GM19239 (cell line): ENCODE measurements around the gene PRIM1.
"Not testable (repeated sequence)": the region's sequence is repeated elsewhere in the genome, so short reads cannot be mapped to it uniquely, and the experiment has no call there.

Experiments used
- DNase-seq: peaks from one replicate; pipeline ENCODE4 v3.0.0; 2011; ENCODE audit warnings: low spot score; ENCODE audit not compliant: insufficient read length
- FAIRE-seq: peaks from 2 replicates; lab custom pipeline; 2011; peaks lifted over from hg19 to GRCh38; lab: Jason Lieb, UNC

PRIM1 gene

DNA sequence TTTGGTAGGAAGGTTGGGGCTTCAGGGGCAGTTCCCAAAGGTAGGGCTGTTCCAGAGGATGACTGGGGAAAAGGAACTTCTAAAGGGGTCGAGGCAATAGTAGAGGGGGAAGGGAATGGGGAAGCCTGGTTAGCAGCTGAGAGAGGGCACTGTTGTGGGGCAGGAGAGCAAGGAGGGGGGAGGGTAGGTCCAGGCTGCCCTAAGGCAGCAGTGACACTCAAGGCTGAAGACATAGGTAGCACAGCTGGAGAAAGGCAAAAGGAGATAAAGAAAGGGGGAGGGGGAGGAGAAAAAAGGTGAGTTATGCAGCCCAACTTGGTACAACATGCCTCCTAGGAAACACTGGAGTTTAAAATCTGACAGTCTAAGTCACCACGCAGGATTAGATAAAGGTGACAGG lies 30.9 kb downstream of the PRIM1 start:
- FAIRE-seq, result no peak
- no peak for DNase-seq

DNA sequence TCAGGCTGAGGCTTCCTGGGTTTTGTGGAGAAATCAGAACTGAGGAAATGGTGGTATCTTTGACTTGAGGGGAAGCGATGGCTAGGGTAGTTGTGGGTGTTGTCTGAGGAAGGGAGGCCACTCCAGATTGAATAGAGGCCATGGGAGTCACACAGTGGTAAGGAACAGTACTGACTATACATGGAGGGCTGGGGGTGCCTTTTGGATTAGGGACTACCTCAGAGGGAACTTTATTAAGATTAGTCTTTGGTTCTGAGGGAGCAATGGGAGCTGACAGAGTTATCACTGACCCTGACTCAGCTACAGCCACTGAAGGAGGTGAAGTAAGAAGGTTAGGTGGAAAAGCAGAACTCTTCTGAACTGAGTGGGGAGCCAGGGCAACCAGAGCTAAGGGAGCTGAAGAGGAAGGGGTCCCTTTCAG lies 31.4 kb downstream of the PRIM1 start:
- no peak for DNase-seq
- no peak for FAIRE-seq

DNA sequence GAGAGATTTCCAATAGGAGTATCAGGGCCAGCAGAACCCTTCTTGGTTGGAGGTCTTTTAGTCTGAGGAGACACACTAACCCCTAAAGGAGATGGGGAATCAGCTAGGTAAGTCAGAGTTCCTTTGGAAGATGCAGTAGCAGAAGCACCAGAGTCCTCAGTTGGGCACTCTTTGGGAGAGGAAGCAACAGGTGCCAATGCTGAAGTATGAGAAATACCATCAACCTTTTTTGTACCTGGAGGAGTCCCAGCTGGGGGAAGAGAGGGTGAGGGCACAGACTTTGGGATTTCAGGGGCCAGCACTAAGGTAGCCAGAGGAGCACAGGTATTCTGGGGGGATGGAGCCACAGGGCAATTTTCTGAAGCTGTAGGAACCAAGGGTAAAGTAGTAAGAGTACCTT lies 33.1 kb downstream of the PRIM1 start:
- DNase-seq, result no peak
- FAIRE-seq, result no peak

DNA sequence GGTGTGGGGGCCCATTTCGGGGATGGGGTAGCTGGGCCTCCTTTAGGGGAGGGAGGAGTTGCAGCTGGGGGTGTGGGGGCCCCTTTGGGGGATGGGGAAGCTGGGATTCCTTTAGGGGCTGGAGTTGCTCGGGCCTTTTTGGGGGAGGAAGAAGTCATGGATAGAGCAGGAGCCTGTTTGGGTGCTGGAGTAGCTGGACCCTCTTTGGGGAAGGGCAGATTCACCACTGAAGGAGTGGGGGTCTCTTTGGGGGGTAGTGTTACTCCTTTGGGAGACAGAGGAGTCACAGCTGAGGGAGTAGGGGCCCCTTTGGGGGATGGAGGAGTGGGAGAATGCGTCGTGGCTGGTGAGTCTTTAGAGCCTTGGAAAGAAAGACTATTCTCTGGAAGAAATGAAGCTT lies 33.5 kb downstream of the PRIM1 start:
- DNase-seq, result no peak
- no peak for FAIRE-seq

DNA sequence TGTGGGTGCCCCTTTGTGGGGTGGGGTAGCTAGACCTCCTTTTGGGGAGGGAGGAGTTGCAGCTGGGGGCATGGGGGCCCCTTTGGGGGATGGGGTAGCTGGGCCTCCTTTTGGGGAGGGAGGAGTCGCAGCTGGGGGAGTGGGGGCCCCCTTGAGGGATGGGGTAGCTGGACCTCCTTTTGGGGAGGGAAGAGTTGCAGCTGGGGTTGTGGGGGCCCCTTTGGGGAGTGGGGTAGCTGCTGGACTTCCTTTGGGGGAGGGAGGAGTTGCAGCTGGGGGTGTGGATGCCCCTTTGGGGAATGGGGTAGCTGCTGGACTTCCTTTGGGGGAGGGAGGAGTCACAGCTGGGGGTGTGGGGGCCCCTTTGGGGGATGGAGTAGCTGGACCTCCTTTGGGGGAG lies 34.0 kb downstream of the PRIM1 start:
- FAIRE-seq, result no peak
- DNase-seq, result no peak

DNA sequence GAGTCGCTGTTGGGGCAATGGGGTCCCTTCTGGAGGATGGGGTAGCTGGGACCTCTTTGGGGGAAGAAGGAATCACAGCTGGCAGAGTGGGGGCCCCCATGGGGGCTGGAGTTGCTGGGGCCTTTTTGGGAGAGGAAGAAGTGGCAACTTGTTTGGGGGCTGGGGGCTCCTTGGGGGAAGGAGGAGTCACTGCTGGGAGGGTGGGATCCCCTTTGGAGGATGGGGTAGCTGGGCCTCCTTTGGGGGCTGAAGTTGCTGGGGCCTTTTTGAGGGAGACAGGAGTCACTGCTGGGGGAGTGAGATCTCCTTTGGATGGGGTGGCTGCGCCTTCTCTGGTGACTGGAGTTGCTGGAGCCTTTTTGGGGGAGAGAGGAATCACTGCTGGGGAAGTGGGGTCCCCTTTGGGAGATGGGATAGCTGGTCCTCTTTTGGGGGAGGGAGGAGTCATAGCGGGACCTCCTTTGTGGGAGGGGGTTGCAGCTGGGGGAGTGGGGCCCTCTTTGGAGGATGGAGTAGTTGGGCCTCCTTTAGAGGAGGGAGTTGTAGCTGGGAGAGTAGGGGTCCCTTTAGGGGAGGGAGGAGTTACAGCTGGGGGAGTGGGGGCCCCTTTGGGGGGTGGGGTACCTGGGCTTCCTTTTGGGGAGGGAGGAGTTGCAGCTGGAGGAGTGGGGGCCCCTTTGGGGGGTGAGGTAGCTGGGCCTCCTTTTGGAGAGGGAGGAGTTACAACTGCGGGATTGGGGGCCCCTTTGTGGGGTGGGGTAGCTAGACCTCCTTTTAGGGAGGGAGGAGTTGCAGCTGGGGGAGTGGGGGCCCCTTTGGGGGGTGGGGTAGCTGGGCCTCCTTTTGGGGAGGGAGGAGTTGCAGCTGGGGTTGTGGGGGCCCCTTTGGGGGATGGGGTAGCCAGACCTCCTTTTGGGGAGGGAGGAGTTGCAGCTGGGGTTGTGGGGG lies 34.9 kb downstream of the PRIM1 start:
- FAIRE-seq, result no peak
- DNase-seq, result no peak

DNA sequence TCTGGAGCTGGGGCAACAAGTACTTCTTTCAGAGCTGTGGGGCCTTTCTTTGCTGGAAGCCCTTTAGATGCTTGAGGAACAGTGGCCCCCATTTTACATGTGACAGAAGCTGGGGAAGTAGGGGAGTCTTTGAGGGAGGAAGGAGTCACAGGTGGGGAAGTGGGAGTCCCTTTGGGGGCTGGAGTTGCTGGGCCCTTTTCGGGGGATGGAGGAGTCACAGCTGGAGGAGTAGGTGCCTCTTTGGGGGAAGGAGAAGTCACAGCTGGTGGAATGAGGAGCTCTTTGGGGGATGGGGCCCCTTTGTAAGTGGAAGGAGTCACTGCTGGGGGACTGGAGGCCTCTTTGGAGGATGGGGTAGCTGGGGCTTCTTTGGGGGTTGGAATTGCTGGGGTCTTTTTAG lies 35.7 kb downstream of the PRIM1 start:
- DNase-seq, result no peak
- FAIRE-seq, result no peak

DNA sequence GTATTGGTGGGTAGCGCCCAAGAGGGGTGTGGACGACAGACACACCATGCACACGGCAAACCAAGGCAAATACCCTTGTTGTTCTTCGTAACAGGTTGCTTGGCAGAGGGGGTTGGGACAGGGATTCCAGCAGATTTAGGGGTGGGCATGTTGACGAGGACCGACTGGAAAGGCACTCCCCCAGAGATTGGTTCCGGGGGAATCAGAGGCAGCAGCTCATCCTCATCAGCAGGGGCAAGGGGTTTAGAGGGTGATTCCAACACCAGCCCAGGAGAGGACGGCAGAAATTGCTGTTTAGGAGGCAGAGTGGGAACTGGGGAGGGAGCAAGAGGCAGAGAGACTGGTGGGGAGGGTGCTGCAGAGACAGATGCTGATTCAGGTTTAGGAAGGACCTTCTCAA lies 36.3 kb downstream of the PRIM1 start:
- DNase-seq (no peak), FAIRE-seq (no peak)

DNA sequence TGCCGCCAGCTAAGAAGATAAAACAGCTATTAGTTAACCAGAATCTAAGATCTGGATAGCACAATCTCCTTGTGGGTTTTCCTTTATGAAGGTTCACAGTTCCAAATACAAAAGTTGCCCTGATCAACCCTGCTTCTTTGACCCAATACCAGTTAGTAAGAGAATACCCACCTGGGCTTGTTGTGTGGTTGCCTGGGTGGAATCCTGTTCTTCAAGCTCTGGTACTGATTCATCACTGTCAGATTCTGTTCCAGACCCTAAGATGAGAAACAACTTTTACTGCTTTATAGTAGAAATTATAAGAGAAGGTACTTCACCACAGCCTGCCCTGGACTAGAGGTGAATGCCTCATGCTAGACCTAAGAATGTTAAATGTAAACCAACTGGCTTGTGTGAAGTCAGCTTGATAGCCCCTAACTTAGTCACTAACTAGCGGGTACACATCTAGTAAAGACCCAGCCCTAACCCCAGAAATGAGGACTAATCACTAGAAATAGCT lies 37.6 kb downstream of the PRIM1 start:
- FAIRE-seq (no peak), DNase-seq (no peak)

DNA sequence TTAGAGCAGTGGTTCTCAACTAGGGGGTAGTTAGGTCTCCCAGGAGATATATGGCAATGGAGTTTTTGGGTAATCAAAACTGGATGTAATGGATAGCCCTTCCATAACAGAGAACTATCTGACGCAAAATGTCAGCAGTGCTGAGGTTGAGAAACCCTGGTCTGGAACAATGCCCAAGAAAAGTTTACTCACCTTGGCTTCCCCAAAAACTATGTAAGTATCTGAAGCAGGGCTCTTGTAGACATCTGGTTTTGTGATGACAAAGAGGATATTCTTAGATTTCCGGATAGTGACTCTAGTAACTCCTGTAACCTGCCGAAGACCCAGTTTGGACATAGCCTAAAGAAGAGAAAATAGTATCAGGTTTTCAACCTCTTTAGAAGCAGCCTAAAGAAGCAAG lies 38.8 kb downstream of the PRIM1 start:
- FAIRE-seq (no peak), DNase-seq (no peak)

DNA sequence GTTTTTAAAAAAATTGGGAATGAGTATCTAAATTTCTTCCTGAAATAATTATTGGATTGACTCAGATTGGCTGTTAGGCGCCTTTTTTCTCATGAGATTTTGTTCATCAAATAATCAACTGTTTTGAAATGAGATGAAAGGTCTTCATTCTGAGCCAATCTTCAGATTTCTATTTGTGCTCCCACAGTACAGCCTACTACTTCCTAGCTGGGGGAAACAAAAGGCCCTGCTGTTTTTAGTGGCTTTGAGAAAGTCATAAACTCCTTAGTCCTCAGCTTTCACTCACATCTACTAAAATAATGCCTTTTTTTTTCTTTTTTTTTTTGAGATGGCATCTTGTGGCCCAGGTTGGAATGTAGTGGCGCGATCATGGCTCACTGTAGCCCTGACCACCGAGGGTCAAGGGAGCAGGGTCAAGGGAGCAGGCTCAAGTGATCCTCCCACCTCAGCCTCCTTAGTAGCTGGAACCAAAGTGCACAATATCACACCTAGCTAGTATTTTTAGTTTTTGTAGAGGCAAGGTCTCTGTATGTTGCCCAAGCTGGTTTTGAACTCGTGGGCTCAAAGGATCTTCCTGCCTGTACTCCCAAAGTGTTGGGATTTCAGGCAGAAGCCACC lies 42.3 kb downstream of the PRIM1 start:
- FAIRE-seq (no peak), DNase-seq (no peak)

DNA sequence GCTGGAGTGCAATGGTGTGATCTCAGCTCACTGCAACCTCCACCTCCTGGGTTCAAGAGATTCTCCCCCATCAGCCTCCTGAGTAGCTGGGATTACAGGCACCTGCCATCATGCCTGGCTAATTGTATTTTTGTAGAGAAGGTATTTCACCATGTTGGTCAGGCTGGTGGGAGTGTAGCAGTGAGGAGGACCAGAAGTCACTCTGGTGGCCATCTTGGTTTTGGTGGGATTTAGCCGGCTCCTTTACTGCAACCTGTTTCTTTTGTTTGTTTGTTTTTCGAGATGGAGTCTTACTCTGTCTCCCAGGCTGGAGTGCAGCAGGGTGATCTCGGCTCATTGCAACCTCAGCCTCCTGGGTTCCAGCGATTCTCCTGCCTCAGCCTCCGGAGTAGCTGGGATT lies 47.6 kb downstream of the PRIM1 start:
- not testable (repeated sequence) for FAIRE-seq, DNase-seq

DNA sequence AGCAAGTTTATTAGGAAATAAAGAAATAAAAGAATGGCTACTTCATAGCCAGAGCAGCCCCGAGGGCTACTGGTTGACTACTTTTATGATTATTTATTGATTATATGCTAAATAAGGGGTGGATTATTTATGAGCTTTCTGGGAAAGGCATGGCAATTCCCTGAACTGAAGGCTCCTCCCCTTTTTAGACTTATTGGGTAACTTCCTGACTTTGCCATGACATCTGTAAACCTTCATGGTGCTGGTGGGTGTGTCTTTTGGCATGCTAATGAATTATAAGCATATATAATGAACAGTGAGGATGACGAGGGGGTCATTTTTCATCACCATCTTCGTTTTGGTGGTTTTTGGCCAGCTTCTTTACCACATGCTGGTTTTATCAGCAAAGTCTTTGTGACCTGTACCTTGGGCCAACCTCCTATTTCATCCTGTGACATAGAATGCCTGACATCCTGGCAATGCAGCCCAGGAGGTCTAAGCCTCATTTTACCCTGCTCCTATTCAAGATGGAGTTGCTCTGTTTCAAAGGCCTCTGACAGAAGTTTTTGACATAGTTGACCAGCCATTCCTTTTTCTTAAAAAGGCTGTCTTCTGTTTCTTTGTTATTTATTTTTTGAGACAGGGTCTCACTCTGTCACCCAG lies 53.0 kb downstream of the PRIM1 start:
- DNase-seq (no peak), FAIRE-seq (no peak)

DNA sequence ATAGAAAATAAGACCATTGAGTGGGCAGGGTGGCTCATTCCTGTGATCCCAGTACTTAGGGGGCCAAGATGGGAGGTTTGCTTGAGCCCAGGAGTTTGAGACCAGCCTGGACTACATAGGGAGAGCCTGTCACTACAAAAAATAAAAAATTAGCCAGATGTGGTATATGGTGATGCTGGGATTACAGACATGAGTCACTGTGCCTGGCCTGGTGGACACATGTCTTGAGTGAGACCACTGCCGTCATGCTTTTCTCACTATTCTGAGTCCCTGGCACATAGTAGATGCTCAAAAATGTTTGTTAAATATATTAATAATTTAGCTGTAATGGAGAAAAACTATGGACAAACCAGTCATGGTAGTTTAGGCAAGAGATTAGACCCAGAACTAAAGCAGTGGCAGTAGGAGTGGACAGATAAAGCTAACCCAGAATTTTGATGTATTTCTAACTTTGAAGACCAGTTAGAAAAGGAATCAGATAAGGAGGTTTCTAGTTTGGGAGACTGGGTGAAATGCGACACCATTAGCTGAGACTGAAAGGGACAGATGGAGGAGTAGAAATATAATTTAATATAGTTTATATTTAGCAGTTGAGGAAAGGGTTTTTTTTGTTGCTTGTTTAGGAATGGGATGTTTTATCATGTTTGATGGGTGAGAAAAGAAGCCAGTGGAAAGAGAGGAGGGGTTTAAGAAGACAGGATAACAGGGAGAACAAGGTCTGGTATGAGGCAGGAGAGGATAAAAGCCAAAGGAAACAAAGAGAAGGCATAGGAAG lies 56.6 kb downstream of the PRIM1 start:
- FAIRE-seq, result no peak
- no peak for DNase-seq

DNA sequence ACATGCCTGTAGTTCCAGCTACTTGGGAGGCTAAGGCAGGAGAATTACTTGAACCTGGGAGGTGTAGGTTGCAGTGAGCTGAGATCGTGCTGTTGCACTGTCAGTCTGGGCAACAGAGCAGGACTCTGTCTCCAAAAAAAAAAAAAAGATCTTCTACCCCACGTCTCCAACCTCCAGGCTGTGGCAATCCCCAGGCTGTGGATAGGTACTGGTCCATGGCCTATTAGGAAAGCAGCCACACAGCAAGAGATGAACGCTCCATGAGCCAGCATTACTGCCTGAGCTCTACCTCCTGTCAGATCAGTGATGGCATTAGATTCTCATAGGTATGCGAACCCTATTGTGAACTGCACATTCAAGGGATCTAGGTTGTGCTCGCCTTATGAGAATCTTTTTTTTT lies 58.0 kb downstream of the PRIM1 start:
- no peak for DNase-seq
- FAIRE-seq, result no peak

DNA sequence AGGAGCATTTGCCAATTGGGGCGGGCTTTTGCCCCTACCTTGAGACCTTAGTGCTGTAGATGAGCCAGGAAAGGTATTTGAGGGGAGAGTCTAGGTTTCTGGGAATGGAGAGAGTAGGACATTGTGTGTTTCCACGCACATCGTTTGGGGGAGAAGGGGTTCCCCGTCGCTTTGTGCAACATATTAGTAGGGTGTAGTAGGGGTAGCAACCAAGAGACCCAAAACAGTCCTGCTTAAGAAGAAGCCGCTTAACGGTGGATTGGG lies 63.3 kb downstream of the PRIM1 start:
- DNase-seq, result no peak

DNA sequence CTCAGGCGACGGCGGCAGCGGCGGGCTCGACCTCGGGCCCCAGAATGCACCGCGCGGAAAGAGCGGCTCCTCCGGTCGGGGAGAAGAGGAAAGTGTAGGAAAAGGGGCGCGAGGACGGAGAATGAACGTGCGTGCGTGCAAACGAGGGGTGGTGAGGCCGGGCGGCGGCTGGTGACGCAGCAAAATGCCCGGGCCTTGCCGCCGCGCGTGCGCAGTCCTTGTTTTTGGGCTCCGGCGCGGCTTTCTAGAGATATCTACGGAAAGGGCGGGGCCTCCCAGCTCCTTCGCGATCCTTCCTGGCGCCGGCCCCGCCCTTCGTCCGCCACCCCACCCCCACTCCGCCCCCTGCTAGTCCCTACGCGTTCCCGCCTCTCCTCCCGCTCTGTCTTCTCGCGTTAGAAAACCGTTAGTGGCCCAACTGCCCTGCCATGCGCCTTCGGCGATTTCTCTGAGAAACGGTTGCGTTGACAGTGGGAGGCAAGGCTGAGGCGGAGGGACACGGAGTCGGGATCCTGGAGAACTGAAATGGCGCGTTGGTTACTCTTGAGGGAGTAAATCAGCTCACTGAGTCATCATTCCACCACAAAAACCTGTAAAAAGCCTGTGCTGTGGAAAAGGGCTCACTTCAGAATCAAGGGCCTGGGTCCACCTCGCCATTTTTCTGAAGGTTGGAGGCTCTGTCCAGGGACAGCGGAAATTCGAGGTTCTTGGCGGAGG lies 63.8 kb downstream of the PRIM1 start, which contains the start of gene PTGES3:
Gene PTGES3, minus strand, starts transcription at position 156 of the 717 bp plus-strand sequence. CDS start 285 bp downstream, outside the sequence.
- peak; percentile 89 for FAIRE-seq

More for the DNA sequence above, 63.3 kb downstream of the PRIM1 start:
- no peak for FAIRE-seq

DNA sequence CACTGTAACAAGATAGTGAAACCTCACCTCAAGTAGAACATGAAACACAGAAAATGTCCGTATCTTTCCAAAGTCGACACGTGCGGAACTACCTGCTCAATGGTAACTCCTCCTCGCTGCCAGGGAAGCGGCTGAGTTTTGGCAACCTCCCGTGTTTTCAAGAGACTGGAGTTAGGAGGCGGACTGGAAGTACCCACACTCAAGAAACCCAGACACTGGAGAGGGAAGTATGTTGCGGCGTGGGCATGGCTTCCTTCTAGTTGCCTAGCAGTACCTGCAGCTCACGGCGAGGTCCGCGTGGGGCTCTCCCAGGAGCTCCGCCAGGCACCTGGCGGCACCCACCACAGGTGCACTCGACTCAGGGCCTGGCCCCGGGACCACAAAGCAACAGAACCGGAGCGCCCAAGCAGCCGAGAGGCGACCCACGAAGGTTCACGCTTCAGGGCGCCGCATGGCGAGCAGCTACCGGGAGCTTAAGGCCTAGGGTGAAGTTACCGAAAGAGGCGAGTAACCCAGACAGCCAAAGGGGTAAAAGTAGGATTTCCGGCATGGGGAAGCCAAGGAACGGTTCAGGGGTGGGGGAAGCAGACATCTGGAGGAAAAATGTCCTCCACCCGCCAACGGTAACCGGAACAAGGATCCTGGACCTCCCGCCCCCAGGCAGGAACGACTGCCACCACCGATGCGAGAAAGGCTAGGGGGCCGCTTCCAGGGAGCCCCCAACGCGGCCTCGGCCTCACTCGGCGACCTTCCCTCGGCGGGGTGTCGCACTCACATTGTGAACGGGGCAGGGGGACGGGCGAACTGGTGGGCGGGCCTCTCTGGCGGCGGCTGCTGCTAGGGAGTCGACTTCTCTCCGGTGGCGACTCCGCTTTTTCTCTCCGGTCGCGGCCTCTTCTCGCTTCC lies 64.6 kb downstream of the PRIM1 start:
- FAIRE-seq, result peak; percentile 26
- no peak for DNase-seq

More for the DNA sequence above, 63.8 kb downstream of the PRIM1 start, which contains the start of gene PTGES3:
- peak; percentile 71 for DNase-seq
